HG02571 (cell line): ENCODE measurements around the gene TIGD4.

ENCODE experiments used
- ATAC-seq: cut with Tn5 transposase; IDR thresholded peaks from one replicate; pipeline ENCODE4 v1.9.1; 2021; ENCODE audit warnings: mild to moderate bottlenecking, moderate library complexity; ENCODE audit not compliant: unreplicated experiment

Gene TIGD4

GRCh38 chr4:152779513-152780266 lies at the start of gene TIGD4, which contains the start of gene ARFIP1:
TSS of gene TIGD4 (minus strand) at chr4:152779730. CDS start at chr4:152771004, 8,726 bp downstream.
TSS of gene ARFIP1 (plus strand) at chr4:152779954. CDS start at chr4:152829634, 49,680 bp downstream.
- peak; percentile 95 for ATAC-seq

- no peak for ATAC-seq
These were observed 48.6 kb upstream of the TIGD4 start for GRCh38 chr4:152828122-152828521.

- no peak for ATAC-seq
These were observed 45.8 kb upstream of the TIGD4 start for GRCh38 chr4:152825336-152825735.

GRCh38 chr4:152824561-152824960 lies 45.0 kb upstream of the TIGD4 start:
- ATAC-seq: no peak

GRCh38 chr4:152822323-152822722 lies 42.8 kb upstream of the TIGD4 start:
- no peak for ATAC-seq

GRCh38 chr4:152820073-152820472 lies 40.5 kb upstream of the TIGD4 start:
- ATAC-seq: no peak

- ATAC-seq: no peak
These were observed 39.6 kb upstream of the TIGD4 start for GRCh38 chr4:152819026-152819645.

- no peak for ATAC-seq
These were observed 37.8 kb upstream of the TIGD4 start for GRCh38 chr4:152817331-152817730.

GRCh38 chr4:152815078-152815477 lies 35.5 kb upstream of the TIGD4 start:
- ATAC-seq: no peak

- no peak for ATAC-seq
These were observed 31.3 kb upstream of the TIGD4 start for GRCh38 chr4:152810715-152811287.

- ATAC-seq: no peak
These were observed 29.1 kb upstream of the TIGD4 start for GRCh38 chr4:152808670-152809069.

GRCh38 chr4:152807294-152807829 lies 27.8 kb upstream of the TIGD4 start:
- no peak for ATAC-seq

GRCh38 chr4:152806501-152807125 lies 27.1 kb upstream of the TIGD4 start:
- no peak for ATAC-seq

- ATAC-seq: no peak
These were observed 26.3 kb upstream of the TIGD4 start for GRCh38 chr4:152805818-152806217.

- no peak for ATAC-seq
These were observed 25.6 kb upstream of the TIGD4 start for GRCh38 chr4:152805071-152805650.

GRCh38 chr4:152803541-152803940 lies 24.0 kb upstream of the TIGD4 start:
- ATAC-seq: no peak

- ATAC-seq: no peak
These were observed 16.4 kb upstream of the TIGD4 start for GRCh38 chr4:152795891-152796290.

GRCh38 chr4:152786627-152787026 lies 7.1 kb upstream of the TIGD4 start:
- no peak for ATAC-seq

- no peak for ATAC-seq
These were observed 6.4 kb upstream of the TIGD4 start for GRCh38 chr4:152785639-152786615.
